GM12891 (cell line): ENCODE results near the gene MUSK.

ENCODE experiments used
- DNase-seq: peaks from one replicate; pipeline ENCODE4 v3.0.0; 2011; ENCODE audit warnings: low spot score; ENCODE audit not compliant: insufficient read length
- FAIRE-seq: peaks from 2 replicates; lab custom pipeline; 2011; peaks lifted over from hg19 to GRCh38; lab: Jason Lieb, UNC
- PAX5 ChIP-seq: IDR thresholded peaks from 2 replicates; pipeline ENCODE4 v1.6.1; 2011; ENCODE audit warnings: low read length, moderate library complexity, mild to moderate bottlenecking; ENCODE audit not compliant: insufficient read depth, severe bottlenecking
- POLR2A ChIP-seq: IDR thresholded peaks from 2 replicates; pipeline ENCODE4 v1.6.1; 2011; ENCODE audit warnings: low read depth, low read length, control low read depth
- POLR2AphosphoS5 ChIP-seq: IDR thresholded peaks from 2 replicates; pipeline ENCODE4 v1.6.1; 2011; ENCODE audit warnings: low read depth, low read length, control low read depth
- POU2F2 ChIP-seq: IDR thresholded peaks from 2 replicates; pipeline ENCODE4 v1.6.1; 2011; ENCODE audit warnings: low read depth, mild to moderate bottlenecking, control low read depth, low read length, moderate library complexity
- SPI1 ChIP-seq: IDR thresholded peaks from 2 replicates; pipeline ENCODE4 v1.6.1; 2011; ENCODE audit warnings: low read depth, low read length, control low read depth
- TAF1 ChIP-seq: IDR thresholded peaks from 2 replicates; pipeline ENCODE4 v1.6.1; 2011; ENCODE audit warnings: low read depth, low read length, control low read depth

The MUSK gene

GRCh38 chr9:110751971-110752370, 83.4 kb downstream of the MUSK start:
- no peak for TF ChIP-seq POLR2A
- TF ChIP-seq POU2F2, result no peak
- TF ChIP-seq SPI1, result no peak
- no peak for TF ChIP-seq POLR2AphosphoS5
- no peak for TF ChIP-seq PAX5
- no peak for DNase-seq
- FAIRE-seq, result no peak

- FAIRE-seq (no peak), DNase-seq (no peak)
- TF ChIP-seq POLR2AphosphoS5 (no peak), POLR2A (no peak), PAX5 (no peak), TAF1 (no peak), SPI1 (no peak), POU2F2 (no peak)
Measured at GRCh38 chr9:110752766-110753165, 84.2 kb downstream of the MUSK start.

GRCh38 chr9:110753731-110754231, 85.2 kb downstream of the MUSK start:
- FAIRE-seq, result no peak
- no peak for TF ChIP-seq SPI1
- no peak for TF ChIP-seq POLR2A
- TF ChIP-seq TAF1, result no peak
- no peak for TF ChIP-seq PAX5
- no peak for TF ChIP-seq POU2F2
- TF ChIP-seq POLR2AphosphoS5, result no peak
- no peak for DNase-seq

GRCh38 chr9:110755179-110755578, 86.6 kb downstream of the MUSK start:
- TF ChIP-seq PAX5, result no peak
- TF ChIP-seq SPI1, result no peak
- TF ChIP-seq POLR2A, result no peak
- TF ChIP-seq POU2F2, result no peak
- no peak for TF ChIP-seq TAF1
- TF ChIP-seq POLR2AphosphoS5, result no peak
- FAIRE-seq, result no peak
- no peak for DNase-seq

- FAIRE-seq (no peak), DNase-seq (no peak)
- TF ChIP-seq POU2F2 (no peak), SPI1 (no peak), TAF1 (no peak), POLR2AphosphoS5 (no peak), POLR2A (no peak), PAX5 (no peak)
Measured at GRCh38 chr9:110758201-110758600, 89.6 kb downstream of the MUSK start.

- DNase-seq (no peak), FAIRE-seq (no peak)
- TF ChIP-seq TAF1 (no peak), PAX5 (no peak), POU2F2 (no peak), SPI1 (no peak), POLR2A (no peak), POLR2AphosphoS5 (no peak)
Measured at GRCh38 chr9:110762783-110763182, 94.2 kb downstream of the MUSK start.

GRCh38 chr9:110763568-110763967, 95.0 kb downstream of the MUSK start:
- DNase-seq, result no peak
- FAIRE-seq, result no peak
- no peak for TF ChIP-seq PAX5
- no peak for TF ChIP-seq POLR2AphosphoS5
- TF ChIP-seq POU2F2, result no peak
- TF ChIP-seq POLR2A, result no peak

- FAIRE-seq (no peak), DNase-seq (no peak)
- TF ChIP-seq POU2F2 (no peak), TAF1 (no peak), POLR2AphosphoS5 (no peak), SPI1 (no peak), POLR2A (no peak), PAX5 (no peak)
Measured at GRCh38 chr9:110764006-110764405, 95.4 kb downstream of the MUSK start.

- TF ChIP-seq PAX5 (no peak), SPI1 (no peak), TAF1 (no peak), POLR2A (no peak), POLR2AphosphoS5 (no peak)
- no peak for DNase-seq
- no peak for FAIRE-seq
Measured at GRCh38 chr9:110765926-110766325, 97.3 kb downstream of the MUSK start.

GRCh38 chr9:110767559-110768063, 99.0 kb downstream of the MUSK start:
- TF ChIP-seq POLR2AphosphoS5 (no peak), SPI1 (no peak)
- FAIRE-seq, result no peak
- DNase-seq, result no peak
